HG03571 (cell line): ENCODE measurements around the gene CIPC.

Experiments used
- ATAC-seq: cut with Tn5 transposase; IDR thresholded peaks from one replicate; pipeline ENCODE4 v1.9.1; 2021; ENCODE audit not compliant: unreplicated experiment

Gene CIPC

DNA sequence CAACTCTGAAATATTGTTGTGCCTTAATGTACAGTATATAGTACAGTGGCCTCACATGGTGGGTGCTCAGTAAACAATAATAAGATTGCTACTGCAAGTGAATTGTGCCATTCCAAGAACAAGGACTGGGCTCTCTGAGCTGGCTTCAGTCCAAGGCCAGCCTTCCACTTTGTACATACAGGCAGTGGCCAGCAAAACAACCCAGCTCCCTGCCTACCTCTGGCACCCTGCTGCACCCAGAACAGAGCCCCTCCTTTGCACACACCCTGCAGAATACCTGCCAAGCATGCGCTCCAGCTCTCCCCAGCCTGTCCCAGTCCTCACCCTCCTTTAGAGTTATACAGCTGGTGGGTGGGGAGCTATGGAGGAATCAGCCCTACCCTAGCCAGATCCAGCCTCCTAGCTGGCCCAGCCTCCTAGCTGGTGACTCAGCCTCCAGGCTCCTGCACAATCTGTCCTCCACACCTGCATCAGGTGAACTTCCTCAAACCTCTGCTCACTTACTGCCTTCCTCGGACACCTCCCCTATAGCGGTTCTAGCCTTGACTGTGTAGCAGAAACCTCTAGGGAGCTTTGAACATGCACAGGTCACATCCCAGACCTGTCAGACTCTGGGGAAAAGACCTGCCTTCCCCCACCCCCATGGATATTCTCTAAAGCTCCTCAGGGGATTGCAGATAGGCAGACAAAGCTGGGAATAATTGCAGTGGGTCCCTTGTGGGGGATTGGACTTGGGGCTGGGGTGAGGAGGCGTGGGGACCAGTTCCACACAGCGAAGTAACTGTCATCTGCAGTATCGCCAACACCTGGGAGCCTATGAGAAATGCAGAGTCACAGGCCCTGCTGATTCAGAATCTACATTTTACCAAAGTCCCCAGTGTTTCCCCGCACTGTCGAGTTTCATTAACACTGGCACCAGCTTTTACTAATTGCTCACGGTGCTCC lies 25.6 kb downstream of the CIPC start:
- ATAC-seq = no peak

DNA sequence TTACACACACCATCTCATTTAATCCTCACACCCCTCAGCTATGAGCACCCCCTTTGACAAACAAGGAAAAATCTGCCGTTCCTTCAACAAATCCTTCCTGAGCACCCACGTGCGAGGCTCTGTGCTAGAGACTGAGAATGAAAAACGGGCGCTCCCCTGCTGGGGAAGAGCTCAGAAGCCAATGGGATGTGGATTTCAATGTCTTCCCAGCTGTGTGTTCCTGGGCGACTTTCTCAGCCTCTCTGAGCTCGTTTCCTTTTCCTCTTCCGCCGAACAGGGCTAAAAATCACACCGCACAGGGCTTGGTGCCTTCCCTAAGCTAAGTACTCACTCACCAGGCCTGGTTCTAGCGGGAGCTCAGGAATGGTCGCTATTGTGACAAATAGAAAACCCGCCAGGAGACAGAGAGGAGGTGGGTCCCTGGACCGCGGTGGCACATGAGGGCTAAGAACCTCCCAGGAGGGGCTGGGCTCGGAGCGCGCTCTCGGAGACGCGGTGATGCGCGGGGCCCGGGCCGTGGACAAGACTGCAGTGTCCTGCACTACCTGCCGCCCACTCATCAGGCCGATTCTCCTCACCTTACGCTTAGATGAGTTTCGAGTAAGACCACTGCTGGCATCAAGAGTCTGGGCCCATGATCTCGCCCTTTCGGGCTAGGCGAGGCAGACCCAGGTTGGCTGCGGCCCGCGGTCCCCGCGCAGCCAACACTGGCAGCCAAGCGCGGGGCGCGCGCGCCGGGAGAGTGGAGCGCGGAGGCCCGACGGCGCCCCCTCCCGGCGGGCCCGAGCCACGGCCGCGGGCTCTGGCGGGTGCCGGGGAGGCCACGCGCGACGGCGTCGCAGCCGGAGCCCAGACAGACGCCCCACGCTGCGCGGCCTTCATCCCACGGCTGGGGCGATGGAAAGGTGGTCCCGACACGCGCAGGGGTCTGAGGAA lies 26.6 kb downstream of the CIPC start:
- no peak for ATAC-seq

DNA sequence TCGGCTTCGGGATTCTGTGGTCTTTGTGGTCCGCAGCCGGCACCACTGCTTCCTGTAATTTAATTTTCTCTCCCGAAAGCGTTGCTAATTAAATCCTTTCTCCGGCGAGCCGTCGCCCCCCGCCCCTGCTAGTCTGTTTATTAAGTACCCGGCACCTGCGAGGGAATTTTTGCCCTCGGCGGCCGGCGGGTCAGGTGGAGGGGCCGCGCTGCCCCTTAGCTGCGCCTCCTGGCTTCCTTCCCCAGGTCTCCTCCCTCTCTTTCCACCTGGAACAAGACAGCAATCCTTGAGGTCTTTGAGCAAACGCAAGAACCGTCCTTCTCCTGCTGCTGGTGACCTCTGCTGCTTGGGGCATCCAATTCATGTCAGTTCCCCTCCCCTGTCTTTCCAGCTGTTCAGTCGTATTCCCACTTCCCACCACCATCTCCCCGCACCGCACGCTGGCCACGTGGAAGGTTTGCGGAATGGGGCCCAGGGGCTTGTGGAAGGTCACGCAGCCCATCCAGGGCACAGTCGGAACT lies 27.3 kb downstream of the CIPC start:
- no peak for ATAC-seq

DNA sequence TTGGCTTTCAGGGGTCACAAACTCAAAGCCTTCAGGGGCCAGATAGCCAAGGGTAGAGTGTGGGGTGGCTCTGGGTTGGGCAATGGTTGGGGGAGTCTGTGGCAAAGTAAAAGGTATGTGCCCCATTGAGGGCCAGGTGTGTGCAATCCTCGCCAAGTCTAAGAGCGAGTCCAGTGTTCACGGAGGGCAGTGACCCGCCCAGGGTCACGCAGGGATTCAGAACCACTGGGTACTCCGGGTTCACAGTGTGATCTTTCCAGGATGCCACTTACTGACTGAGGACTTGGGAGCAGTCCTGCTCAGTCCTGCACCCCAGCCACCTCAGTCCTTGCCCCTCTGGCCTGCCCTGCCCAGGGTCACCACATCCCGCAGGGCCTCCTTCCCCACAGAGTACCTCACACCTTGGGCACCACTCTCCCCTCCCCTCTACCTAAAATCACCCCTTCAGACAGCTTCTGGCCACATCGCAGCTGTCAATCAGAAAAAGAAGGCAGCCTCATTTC lies 27.8 kb downstream of the CIPC start:
- no peak for ATAC-seq

DNA sequence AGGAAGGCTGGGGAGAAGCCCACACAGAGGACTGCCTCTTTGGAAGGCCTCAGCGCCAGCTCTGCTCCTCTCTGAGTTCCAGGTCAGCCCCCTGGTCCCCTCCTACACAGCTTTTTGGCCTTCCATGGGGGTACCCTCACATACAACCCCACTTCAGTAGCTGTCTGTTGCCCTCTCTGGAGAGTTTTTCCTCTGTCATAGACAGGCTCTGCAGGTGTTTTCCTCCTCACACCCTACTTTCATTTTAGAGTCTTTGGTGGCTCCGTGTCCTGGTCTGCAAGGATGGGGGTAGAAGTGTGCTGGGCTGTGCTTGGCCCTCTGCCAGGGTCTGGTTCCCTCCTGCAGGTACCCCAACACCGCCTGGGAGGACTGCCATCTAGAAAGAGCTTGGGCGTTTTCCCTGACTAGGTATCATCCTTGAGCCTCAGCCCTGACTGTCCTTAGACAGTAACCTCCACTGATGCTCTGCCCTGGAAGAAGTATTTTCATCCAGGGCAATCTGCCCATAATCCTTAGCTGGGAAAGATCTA lies 28.5 kb downstream of the CIPC start:
- ATAC-seq = no peak

DNA sequence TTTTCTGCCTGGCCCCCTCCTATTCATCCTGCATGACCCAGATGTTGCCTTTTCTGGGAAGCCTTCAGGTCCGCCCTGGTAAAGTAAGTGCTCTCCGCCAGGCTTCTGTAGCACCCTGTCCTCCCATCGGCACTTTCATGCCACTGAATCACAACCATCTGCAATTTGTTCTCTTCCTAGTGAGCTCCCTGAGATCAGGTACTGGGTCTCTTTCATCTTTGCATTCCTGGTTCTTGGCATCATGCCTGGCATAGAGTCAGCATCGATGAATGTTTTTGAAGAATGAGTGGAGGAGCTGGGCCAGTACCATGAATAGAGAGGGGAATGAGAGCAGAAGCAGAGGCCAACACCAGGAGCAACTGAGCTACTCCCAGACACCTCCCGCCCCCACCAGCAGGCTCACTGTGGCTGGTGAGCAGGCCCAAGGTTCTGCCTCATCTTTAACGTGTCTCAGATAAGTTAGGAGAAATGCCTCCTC lies 30.4 kb downstream of the CIPC start:
- ATAC-seq = no peak

DNA sequence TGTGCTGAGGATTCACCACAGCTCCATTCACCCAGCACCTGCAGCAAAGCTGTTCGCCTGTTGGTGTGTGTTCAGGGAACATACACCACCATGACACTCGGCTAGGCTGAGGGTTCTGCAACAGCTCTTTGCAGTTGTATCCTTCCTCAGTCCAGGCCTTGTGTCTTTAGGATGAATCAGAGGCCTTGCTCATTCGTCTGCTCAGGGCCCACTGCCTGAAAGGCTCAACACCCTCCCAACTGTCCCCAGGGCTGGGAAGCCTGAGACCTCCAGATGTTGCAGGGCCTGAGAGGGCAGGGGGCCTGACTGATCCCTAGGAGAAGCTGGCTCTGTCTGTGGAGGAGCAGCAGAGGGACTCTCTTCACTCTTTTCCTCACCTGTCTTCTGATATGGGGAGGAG lies 32.3 kb downstream of the CIPC start:
- ATAC-seq = no peak

DNA sequence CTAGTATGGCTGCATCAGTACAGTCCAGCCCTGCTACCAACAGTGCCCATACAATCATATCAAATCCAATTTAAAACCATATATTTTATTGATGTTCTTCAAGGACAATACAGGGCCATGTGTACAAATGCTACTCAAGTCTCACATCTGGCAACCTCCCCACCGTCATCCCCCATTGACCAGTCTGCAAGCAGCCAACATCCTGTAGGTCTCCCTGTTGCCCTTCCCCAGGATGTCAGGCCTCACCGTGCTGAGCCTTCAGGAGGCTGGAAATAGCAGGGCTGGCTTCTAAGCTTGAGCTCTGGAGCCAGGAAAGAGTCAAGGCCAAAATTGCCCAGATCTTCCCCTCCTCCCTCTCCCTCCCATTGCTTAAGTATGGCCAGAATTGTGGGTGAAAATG lies 33.1 kb downstream of the CIPC start:
- no peak for ATAC-seq

DNA sequence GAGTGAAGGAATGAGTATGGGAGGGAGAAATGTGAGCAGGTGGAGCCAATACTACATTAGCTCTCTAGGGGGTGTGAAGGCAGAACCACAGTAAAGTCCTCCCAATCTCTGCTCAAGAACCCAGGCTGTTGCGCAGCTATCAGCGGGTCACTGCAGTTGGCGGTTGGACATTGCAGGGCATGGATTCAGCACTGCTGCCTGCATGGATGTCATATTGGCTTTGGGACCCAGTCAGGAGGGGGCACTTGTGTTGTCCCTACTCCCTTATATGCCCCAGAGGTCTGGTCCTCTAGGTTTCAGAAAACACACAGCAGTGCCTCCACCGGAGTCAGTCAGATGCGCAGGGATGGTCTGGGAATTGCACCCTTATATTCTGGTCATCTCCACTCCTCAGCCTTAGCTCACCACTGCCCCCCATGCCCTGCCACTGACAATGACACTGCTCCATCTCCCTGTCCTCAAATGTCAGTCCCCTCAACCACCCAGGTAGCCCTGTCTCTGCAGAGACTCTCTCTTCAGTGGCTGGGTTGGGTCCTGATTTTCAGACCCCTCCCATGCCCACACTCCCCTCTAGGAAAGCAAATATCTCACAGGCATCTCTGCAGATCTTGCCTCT lies 33.9 kb downstream of the CIPC start:
- ATAC-seq = no peak

DNA sequence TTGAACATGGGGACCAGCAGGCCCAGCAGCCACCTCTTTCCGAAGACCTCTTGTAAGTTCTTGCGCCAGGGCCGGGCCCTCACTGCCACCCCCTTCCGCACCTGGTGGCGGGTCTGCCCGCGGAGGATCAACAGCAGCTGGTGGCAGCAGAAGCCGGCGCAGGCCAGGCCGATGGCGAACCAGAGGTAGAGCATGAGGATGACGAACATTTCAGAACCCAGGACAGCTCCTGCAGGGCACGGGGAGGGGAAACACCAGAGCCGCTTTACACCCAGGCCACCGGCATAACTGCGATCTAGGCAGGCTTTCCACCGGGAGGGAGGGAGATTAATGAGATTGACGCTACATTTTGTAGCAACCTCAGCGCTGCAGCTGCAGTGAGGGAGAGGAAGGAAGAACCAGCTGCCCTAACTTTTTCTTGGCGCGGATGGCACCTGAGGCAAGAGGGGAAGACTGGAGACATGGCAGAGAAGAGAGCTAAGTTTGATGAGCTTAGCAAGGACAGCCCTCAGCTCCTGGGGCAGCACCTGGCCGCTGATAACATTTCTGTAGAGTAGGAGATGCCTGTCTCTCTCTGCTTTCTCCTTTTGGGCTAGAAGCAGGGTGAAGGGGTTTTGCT lies 35.8 kb downstream of the CIPC start:
- no peak for ATAC-seq

DNA sequence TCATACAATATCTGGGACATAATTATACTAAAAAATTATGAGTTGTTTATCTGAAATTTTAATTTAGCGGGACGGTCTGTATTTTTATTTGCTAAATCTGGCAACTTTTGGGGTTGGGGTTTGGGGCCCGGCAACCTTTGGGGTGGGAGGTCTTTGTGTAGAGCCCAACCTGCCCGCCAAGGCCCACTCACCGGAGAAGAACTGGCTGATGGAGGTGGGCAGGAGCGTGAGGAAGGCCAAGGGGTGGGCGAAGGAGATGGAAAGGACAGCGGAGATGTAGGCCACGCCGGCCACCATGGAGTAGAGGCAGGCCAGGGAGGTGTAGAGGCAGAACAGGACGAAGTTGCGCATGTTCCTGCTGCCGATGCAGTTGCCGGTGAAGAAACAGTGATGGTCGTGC lies 41.0 kb downstream of the CIPC start:
- ATAC-seq = no peak

DNA sequence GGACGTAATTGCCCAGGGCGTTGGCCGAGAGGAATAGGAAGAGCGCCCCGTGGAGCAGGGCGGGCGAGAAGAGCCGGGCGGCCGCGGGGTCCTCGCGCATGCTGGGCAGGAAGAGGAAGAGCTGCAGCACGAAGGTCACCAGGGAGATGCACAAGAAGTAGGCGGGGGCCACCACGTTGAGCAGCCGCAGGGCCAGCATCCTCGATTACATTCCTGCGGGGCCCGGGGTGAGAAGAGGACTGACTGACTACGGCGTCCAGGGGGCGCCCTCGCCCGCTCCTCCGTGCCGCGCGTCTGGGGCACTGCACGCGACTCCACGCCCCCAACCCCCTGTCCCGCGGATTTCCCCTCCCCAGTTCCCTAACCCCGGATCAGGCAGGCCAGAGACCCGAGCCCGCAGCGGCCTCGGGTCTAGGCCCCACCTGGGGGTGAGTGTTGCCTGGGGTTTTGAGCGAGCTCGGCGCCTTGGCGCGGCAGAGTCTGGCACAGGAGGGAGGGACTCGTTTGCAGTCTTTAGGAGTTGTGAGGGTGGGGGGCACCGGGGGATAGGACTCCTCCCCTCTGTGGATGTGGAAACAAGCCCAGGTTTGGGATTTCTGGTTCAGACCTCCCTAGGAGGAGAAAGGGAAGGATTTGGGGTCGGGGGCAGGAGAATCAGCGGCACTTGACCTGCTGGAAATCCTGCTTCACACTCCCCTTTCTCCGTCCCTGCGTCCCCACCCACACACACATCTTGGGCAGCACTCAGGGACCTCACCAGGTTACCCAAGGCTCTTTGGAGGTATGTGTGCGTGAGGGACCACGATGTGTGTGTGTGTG lies 41.7 kb downstream of the CIPC start:
- ATAC-seq = no peak

DNA sequence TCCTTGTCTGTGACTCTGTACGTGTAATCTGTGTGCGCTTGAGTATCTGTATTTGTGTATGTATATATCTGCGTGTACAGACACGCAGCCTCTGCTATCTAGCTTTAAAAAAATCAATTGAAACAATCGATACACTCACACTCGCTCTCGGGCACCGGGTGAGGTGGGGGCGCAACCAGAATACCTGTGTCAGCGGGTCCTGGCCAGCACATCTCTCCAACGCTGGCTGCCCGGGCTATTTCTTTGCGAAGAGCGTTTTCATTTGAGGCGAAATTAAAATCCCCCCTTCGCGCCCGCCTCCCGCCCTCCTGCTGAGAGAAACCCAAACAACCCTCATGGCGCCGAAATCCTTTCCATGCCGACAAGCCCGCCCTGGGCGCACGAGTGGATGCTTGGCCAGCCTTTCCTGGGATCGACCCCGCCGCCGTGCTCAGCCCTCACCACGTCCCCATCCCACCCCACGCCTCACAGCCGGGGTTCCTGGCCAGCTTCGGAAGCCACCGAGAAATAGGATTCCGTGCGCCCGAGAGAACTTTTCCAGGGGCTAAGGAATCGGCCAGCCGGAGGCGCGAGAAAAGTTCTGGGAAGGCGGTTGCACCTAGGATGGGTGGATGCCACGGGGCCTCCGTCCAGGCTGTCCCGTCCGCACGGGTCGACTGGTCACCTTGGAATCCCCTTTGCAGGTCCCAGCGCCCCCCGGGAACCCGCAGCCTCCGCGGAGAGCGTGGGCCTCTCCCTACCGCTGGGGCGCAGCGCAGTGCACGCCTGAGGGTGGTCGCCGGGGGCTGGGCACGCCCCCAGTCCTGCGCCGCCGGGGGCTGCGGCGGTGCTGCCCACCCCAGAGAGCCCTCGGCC lies 42.5 kb downstream of the CIPC start:
- ATAC-seq = no peak

DNA sequence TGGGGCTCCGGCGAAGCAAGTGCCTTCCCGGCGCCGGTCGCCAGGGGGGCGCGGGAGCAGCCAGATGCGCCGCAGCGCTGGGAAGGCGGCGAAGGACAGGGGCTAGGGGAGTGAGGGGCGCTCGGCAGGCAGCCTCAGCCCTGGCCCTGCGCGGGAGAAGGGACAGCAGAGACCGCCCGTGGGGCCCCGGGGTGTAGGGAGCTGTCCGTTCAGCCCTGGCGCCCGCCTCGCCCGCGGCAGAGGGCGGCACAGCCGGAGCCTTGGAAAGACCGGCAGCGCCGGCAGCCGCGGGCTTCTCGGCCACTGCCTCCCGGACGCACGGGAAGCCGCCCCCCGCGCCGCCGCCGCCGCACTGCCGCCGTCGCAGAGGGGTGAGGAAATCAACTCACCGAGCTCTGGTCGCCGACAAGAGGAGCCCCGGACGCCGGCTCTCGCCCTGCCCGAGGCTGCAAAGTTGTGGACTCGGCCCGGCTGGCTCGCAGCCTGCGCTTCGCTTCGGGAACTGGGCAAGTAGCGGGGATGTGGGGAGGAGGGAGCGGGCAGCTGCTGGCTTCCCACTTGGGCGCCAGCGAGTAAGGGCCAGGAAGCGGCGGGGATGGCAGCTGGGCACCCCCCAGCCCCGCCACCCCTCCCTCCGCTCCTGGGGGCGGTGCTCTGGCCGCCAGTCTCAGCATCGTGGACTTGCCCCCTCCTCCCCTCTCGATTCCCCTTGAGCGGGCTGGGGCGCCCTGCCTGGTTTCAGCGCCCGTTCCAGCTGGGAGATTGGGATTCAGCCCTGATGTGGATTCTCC lies 43.4 kb downstream of the CIPC start, which contains the start of gene ZDHHC22:
TSS of gene ZDHHC22 (minus strand) at position 578 of the 791 bp plus-strand sequence. CDS start 2,053 bp downstream, outside the sequence.
- ATAC-seq = no peak

DNA sequence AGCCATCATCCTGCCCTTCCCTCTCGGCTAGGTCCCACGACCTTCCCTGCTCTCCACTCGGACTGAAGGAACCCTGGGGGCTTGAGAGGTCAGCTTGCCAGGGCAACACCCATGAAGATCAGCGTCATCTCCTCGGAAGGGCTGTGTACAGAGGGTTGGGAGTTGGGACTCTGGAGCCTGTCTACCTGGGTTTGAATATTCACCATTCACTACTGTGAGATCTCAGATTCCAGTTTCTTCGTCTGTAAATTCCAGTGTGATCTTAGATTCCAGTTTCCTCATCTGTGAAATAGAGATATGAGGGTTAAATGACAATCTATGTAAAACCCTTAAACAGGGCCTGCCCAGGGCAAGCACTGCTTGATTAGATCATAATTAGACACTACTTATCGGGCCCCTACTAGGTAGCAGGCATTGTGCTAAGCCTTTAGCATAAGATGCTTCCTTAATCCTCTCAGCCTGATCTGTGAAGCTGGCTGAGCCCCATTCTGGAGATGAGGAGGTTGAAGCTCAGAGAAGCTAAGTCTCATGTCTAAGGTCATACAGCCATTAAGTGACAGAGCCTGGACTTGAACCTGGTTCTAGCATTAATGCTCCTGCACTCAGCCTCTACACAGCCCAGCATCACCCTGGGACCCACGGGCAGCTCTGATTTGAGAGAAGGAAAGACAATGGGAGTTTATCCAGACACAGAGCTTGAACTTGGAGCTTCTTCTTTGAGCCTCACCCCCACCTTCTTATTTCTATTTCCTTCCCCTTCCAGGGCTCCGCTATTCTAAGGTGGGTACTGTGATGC lies 44.1 kb downstream of the CIPC start:
- ATAC-seq = no peak

DNA sequence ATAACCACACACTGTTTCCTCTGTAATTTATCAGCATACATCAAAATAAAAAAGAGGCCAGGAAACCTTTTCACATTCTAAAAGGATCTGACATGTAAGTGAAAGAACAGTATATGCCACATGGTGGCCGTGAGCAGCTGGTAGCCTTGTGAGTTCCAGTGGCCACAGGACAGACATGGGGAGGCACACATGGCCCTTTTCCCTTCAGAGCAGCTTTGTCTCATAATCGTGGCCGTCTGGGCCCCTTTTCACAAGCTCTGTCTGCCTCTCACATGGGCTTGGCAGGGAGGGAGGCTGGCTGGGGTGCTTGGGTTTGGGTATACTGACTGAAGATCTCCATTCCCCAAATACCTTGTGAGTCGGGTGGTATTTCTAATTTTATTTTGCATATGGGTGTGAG lies 45.0 kb downstream of the CIPC start:
- no peak for ATAC-seq
